ENCODE data around the gene ZNF672. TPM values are rescaled to one million over a fixed set of nuclear protein-coding genes. Genes with fewer than 3 reads are reported as not detected.

ZNF672 gene
- total and polyA plus RNA-seq, 2 experiments from 2014 or later, result 19.0 to 30.7 TPM

DNA sequence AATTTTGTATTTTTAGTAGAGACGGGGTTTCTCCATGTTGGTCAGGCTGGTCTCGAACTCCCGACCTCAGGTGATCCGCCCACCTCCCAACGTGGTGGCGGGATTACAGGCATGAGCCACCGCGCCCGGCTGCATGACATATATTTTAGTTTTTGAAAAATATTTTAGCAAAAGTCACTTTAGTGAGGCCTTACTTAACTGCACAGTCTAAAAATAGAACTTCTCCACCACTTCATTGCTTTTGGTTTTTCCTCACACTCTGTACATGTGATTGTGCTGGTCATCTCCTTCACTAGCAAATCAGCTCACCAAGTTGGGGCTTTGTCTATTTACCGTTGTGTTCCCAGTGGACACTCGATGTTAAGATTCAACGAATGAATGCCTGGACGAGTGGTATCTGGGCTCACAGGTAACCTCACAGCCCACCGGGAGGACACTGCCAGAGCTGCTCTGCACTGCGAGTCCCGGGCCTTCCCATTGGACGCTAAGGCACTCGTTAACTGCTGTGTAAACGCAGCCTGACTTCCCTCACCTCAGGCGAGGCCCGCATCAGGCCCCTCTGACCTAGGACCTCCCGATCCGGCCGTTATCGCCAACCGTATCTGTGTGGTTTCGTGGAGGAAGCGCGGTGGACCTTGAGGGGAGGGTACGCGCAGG lies 34.9 kb downstream of the ZNF672 start:
- no peaks in the 10 kb centered on the region for H3K9me3 ChIP-seq (ENCODE audit: low read depth)
- no peak for TF ChIP-seq EZH2phosphoT487 (IDR thresholded peaks at IDR 0.05; ENCODE audit: low read depth, severe bottlenecking, unreplicated experiment)
- TF ChIP-seq, protein P1, sequence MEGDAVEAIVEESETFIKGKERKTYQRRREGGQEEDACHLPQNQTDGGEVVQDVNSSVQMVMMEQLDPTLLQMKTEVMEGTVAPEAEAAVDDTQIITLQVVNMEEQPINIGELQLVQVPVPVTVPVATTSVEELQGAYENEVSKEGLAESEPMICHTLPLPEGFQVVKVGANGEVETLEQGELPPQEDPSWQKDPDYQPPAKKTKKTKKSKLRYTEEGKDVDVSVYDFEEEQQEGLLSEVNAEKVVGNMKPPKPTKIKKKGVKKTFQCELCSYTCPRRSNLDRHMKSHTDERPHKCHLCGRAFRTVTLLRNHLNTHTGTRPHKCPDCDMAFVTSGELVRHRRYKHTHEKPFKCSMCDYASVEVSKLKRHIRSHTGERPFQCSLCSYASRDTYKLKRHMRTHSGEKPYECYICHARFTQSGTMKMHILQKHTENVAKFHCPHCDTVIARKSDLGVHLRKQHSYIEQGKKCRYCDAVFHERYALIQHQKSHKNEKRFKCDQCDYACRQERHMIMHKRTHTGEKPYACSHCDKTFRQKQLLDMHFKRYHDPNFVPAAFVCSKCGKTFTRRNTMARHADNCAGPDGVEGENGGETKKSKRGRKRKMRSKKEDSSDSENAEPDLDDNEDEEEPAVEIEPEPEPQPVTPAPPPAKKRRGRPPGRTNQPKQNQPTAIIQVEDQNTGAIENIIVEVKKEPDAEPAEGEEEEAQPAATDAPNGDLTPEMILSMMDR (IDR thresholded peaks at IDR 0.05; ENCODE audit: poor library complexity), result no peak
- H3K9me2 ChIP-seq (replicated peaks; ENCODE audit: insufficient read depth), result no peaks in the 10 kb centered on the region
- H4K20me1 ChIP-seq (ENCODE audit: insufficient read depth, poor library complexity, severe bottlenecking), result no peaks in the 10 kb centered on the region
- peaks cover 5% of the 10 kb centered on the region for H3K4me1 ChIP-seq (ENCODE audit: insufficient read depth)
- H3K4me3 ChIP-seq, result peak overlapping the region; percentile 64
- WGBS (ENCODE audit: low lambda C conversion rate, missing lambda C conversion rate), result 1% methylated on average over 31 of the region's 31 CpGs
- no peaks in the 10 kb centered on the region for H3K36me3 ChIP-seq (replicated peaks; ENCODE audit: insufficient read depth, low read depth)
- H3K27me3 ChIP-seq, result no peaks in the 10 kb centered on the region
- H3K27ac ChIP-seq, result peak overlapping the region; percentile 89
- DNase-seq (ENCODE audit: low spot score), result peak; percentile 73
- no peaks in the 10 kb centered on the region for H3K79me2 ChIP-seq
- peak overlapping the region; percentile 98 for H2AFZ ChIP-seq
- peak overlapping the region; percentile 82 for H3K4me2 ChIP-seq

DNA sequence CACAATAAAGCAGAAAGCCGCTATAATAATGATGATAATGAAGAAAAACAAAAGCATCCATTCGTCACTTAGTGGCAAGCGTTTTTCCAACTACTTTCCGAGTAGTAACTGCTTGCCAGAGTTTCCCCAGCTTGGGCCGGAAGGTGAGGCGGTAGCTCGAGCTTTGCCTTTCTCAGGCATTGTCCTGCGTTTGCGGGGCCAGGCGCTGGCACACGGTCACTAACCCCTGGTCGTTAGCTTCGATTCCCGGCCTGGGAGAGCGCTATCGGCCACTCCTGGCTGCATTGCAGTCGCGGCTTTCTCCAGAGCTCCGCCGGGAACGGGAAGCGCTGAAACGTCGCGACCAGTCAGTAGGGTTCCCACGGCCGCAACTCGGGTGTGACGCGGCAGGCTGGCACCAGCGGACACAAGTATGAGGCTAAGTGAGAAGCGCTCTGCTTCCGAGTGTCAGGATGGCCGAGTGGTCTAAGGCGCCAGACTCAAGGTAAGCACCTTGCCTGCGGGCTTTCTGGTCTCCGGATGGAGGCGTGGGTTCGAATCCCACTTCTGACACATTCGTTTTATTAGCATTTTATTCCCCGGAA lies 35.5 kb downstream of the ZNF672 start:
- H3K4me3 ChIP-seq, result peak overlapping the region; percentile 64
- H3K4me2 ChIP-seq, result peak overlapping the region; percentile 82
- no peaks in the 10 kb centered on the region for H3K9me2 ChIP-seq (replicated peaks; ENCODE audit: insufficient read depth)
- TF ChIP-seq EZH2phosphoT487 (IDR thresholded peaks at IDR 0.05; ENCODE audit: low read depth, severe bottlenecking, unreplicated experiment) (no peak), EZH2 (IDR thresholded peaks at IDR 0.05; ENCODE audit: borderline replicate concordance) (no peak)
- TF ChIP-seq, protein P1 (IDR thresholded peaks at IDR 0.05; ENCODE audit: poor library complexity), result no peak
- peak; percentile 97 for DNase-seq (ENCODE audit: low spot score)
- no peaks in the 10 kb centered on the region for H3K9me3 ChIP-seq (ENCODE audit: low read depth)
- peak overlapping the region; percentile 89 for H3K27ac ChIP-seq
- no peaks in the 10 kb centered on the region for H4K20me1 ChIP-seq (ENCODE audit: insufficient read depth, poor library complexity, severe bottlenecking)
- no peaks in the 10 kb centered on the region for H3K27me3 ChIP-seq
- H3K4me1 ChIP-seq (ENCODE audit: insufficient read depth), result peaks cover 5% of the 10 kb centered on the region
- no peaks in the 10 kb centered on the region for H3K36me3 ChIP-seq (replicated peaks; ENCODE audit: insufficient read depth, low read depth)
- no peaks in the 10 kb centered on the region for H3K79me2 ChIP-seq
- WGBS (ENCODE audit: low lambda C conversion rate, missing lambda C conversion rate), result under 1% methylated on average over 41 of the region's 41 CpGs
- peak overlapping the region; percentile 98 for H2AFZ ChIP-seq

DNA sequence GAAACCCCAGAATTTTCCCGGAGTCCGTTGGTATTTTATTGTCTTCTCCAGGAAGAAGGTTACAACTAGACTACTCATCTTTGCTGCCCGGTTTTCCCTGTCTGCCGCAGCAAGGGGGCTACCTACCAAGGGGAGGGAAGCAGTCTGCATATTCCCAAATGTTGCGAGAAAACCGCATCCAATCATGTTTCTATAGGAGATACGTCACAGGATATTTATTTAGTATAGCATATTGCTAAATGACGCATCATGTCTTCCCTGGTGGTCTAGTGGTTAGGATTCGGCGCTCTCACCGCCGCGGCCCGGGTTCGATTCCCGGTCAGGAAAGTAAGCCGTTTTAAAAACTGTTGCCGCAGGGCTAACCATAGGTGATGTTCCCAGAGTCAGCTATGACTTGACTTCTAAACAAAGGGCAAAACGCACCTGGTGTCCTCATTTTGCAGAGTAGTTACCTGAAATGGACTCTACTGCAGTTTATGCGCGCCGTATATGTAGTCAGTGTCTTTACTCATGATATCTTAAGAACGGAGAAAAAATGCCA lies 36.0 kb downstream of the ZNF672 start:
- no peaks in the 10 kb centered on the region for H3K36me3 ChIP-seq (replicated peaks; ENCODE audit: insufficient read depth, low read depth)
- 4% methylated on average over 23 of the region's 23 CpGs for WGBS (ENCODE audit: low lambda C conversion rate, missing lambda C conversion rate)
- H2AFZ ChIP-seq, result no peak overlapping the region
- peak; percentile 88 for DNase-seq (ENCODE audit: low spot score)
- TF ChIP-seq EZH2 (IDR thresholded peaks at IDR 0.05; ENCODE audit: borderline replicate concordance), result no peak
- TF ChIP-seq, protein P1 (IDR thresholded peaks at IDR 0.05; ENCODE audit: poor library complexity), result no peak
- no peak for TF ChIP-seq EZH2phosphoT487 (IDR thresholded peaks at IDR 0.05; ENCODE audit: low read depth, severe bottlenecking, unreplicated experiment)
- peaks cover 5% of the 10 kb centered on the region for H3K4me1 ChIP-seq (ENCODE audit: insufficient read depth)
- no peaks in the 10 kb centered on the region for H3K9me2 ChIP-seq (replicated peaks; ENCODE audit: insufficient read depth)
- H3K9me3 ChIP-seq (ENCODE audit: low read depth), result no peaks in the 10 kb centered on the region
- H3K4me2 ChIP-seq, result peak overlapping the region; percentile 82
- peak overlapping the region; percentile 21 for H3K4me3 ChIP-seq
- H4K20me1 ChIP-seq (ENCODE audit: insufficient read depth, poor library complexity, severe bottlenecking), result no peaks in the 10 kb centered on the region
- H3K27me3 ChIP-seq, result no peaks in the 10 kb centered on the region
- H3K27ac ChIP-seq, result peak overlapping the region; percentile 89
- H3K79me2 ChIP-seq, result no peaks in the 10 kb centered on the region
